Measurements from ENCODE around the gene GCSH. TPM values are rescaled to one million over a fixed set of nuclear protein-coding genes. Genes with fewer than 3 reads are reported as not detected.
A peak's percentile ranks its signal among the peaks of the same experiment; 100 is the strongest.

The GCSH gene
- total and polyA plus RNA-seq, 4 donors = 16.3 to 31.5 (median 21.7) TPM

- H3K4me3 ChIP-seq = no peak overlapping the region
- TF ChIP-seq CTCF (IDR thresholded peaks at IDR 0.05; ENCODE audit: control extremely low read depth, extremely low read depth) = no peak
- ATAC-seq (ENCODE audit: insufficient read depth, low FRiP score) (no peak), DNase-seq (no peak)
- H3K4me1 ChIP-seq (ENCODE audit: control insufficient read depth in 5 of 5, insufficient read depth in 5 of 5, low read length in 5 of 5) = peaks cover 0 to 15% (median 0%) of the 10 kb centered on the region in 5 donors
- no peak overlapping the region for H3K9ac ChIP-seq (ENCODE audit: insufficient read depth in 1 of 2, low read length in 2 of 2)
- 80 to 84% methylated on average over 21 of the region's 21 CpGs for WGBS, 2 donors
- H3K36me3 ChIP-seq (ENCODE audit: control insufficient read depth in 4 of 4, insufficient read depth in 4 of 4, low read length in 4 of 4) = no peaks in the 10 kb centered on the region
- no peaks in the 10 kb centered on the region for H3K9me3 ChIP-seq (ENCODE audit: control insufficient read depth in 4 of 4, insufficient read depth in 3 of 4, low read length in 3 of 4)
- no peak overlapping the region for H3K27ac ChIP-seq (ENCODE audit: low read depth in 1 of 2, low read length in 1 of 2)
- no peaks in the 10 kb centered on the region for H3K27me3 ChIP-seq (ENCODE audit: control insufficient read depth in 3 of 3, insufficient read depth in 3 of 3, low read length in 2 of 3)
Observed at GRCh38 chr16:81140930-81141780, 45.0 kb upstream of the GCSH start.

- H3K9ac ChIP-seq (ENCODE audit: insufficient read depth in 1 of 2, low read length in 2 of 2) = no peak overlapping the region
- 81 to 89% methylated on average over 9 of the region's 9 CpGs for WGBS, 2 donors
- H3K27me3 ChIP-seq (ENCODE audit: control insufficient read depth in 3 of 3, insufficient read depth in 3 of 3, low read length in 2 of 3) = no peaks in the 10 kb centered on the region
- no peaks in the 10 kb centered on the region for H3K36me3 ChIP-seq (ENCODE audit: control insufficient read depth in 4 of 4, insufficient read depth in 4 of 4, low read length in 4 of 4)
- no peak overlapping the region for H3K4me3 ChIP-seq
- H3K27ac ChIP-seq (ENCODE audit: low read depth in 1 of 2, low read length in 1 of 2) = no peak overlapping the region
- H3K9me3 ChIP-seq (ENCODE audit: control insufficient read depth in 4 of 4, insufficient read depth in 3 of 4, low read length in 3 of 4) = no peaks in the 10 kb centered on the region
- peaks cover 0 to 17% (median 0%) of the 10 kb centered on the region in 5 donors for H3K4me1 ChIP-seq (ENCODE audit: control insufficient read depth in 5 of 5, insufficient read depth in 5 of 5, low read length in 5 of 5)
- peak in 2 of 3 donors; percentile 12 to 29 for DNase-seq
- ATAC-seq (ENCODE audit: insufficient read depth, low FRiP score) = no peak
- no peak for TF ChIP-seq CTCF (IDR thresholded peaks at IDR 0.05; ENCODE audit: control extremely low read depth, extremely low read depth)
Observed at GRCh38 chr16:81138831-81139557, 42.8 kb upstream of the GCSH start.

GRCh38 chr16:81137754-81138153, 41.6 kb upstream of the GCSH start:
- H3K9ac ChIP-seq (ENCODE audit: insufficient read depth in 1 of 2, low read length in 2 of 2) = no peak overlapping the region
- no peak overlapping the region for H3K4me3 ChIP-seq
- ATAC-seq (ENCODE audit: insufficient read depth, low FRiP score) = no peak
- WGBS, 2 donors = 82 to 84% methylated on average over 9 of the region's 9 CpGs
- H3K36me3 ChIP-seq (ENCODE audit: control insufficient read depth in 4 of 4, insufficient read depth in 4 of 4, low read length in 4 of 4) = no peaks in the 10 kb centered on the region
- H3K27ac ChIP-seq (ENCODE audit: low read depth in 1 of 2, low read length in 1 of 2) = no peak overlapping the region
- peaks cover 0 to 17% (median 0%) of the 10 kb centered on the region in 5 donors for H3K4me1 ChIP-seq (ENCODE audit: control insufficient read depth in 5 of 5, insufficient read depth in 5 of 5, low read length in 5 of 5)
- no peak for DNase-seq
- H3K9me3 ChIP-seq (ENCODE audit: control insufficient read depth in 4 of 4, insufficient read depth in 3 of 4, low read length in 3 of 4) = no peaks in the 10 kb centered on the region
- no peak for TF ChIP-seq CTCF (IDR thresholded peaks at IDR 0.05; ENCODE audit: control extremely low read depth, extremely low read depth)
- H3K27me3 ChIP-seq (ENCODE audit: control insufficient read depth in 3 of 3, insufficient read depth in 3 of 3, low read length in 2 of 3) = no peaks in the 10 kb centered on the region

Data from lung (tissue), 12 donors.